H1 (cell line): ENCODE results near the gene TNRC6A.
"Not testable (repeated sequence)": the region's sequence is repeated elsewhere in the genome, so short reads cannot be mapped to it uniquely, and the experiment has no call there.

Source experiments
- BRCA1 ChIP-seq: IDR thresholded peaks from 2 replicates; pipeline ENCODE4 v1.6.1; 2012; ENCODE audit warnings: low read depth, low read length, improper control_type of control experiment
- CEBPB ChIP-seq: IDR thresholded peaks from 2 replicates; pipeline ENCODE4 v1.6.1; 2012; ENCODE audit warnings: low read depth, low read length
- CHD1 ChIP-seq: IDR thresholded peaks from 2 replicates; pipeline ENCODE4 v1.6.1; 2012; ENCODE audit warnings: low read depth, low read length, improper control_type of control experiment
- EP300 ChIP-seq, 2 experiments: IDR thresholded peaks; 1 replicate in 1 of 2; 2 replicates in 1 of 2; pipeline ENCODE4 v1.6.1; 2011 to 2012; ENCODE audit warnings: low read depth in 2 of 2, low read length in 2 of 2, mild to moderate bottlenecking in 2 of 2, borderline replicate concordance in 1 of 2, inconsistent platforms in 1 of 2, moderate library complexity in 1 of 2
- GABPA ChIP-seq: IDR thresholded peaks from 2 replicates; pipeline ENCODE4 v1.6.1; 2011; ENCODE audit warnings: mild to moderate bottlenecking, low read length, moderate library complexity, borderline replicate concordance; ENCODE audit not compliant: insufficient read depth
- HDAC6 ChIP-seq: IDR thresholded peaks from one replicate; pipeline ENCODE4 v1.7.1; 2012; ENCODE audit warnings: low read depth, mild to moderate bottlenecking, inconsistent platforms, low read length, moderate library complexity
- POLR2AphosphoS5 ChIP-seq: IDR thresholded peaks from 2 replicates; pipeline ENCODE4 v1.6.1; 2011; ENCODE audit warnings: low read depth, low read length
- SP1 ChIP-seq: IDR thresholded peaks from 2 replicates; pipeline ENCODE4 v1.6.1; 2011; ENCODE audit warnings: low read depth, low read length
- SUZ12 ChIP-seq: fragments of 200-600 bp; sonication (generic); IDR thresholded peaks from 2 replicates; pipeline ENCODE4 v1.6.1; 2012; ENCODE audit warnings: mild to moderate bottlenecking, inconsistent platforms, low read length, moderate library complexity, mixed read lengths
- TAF1 ChIP-seq: IDR thresholded peaks from 2 replicates; pipeline ENCODE4 v1.6.1; 2011; ENCODE audit warnings: mild to moderate bottlenecking, low read depth, low read length
- YY1 ChIP-seq: IDR thresholded peaks from 2 replicates; pipeline ENCODE4 v1.6.1; 2011; ENCODE audit warnings: low read depth, mild to moderate bottlenecking, low read length
- TF ChIP-seq, protein P1 (sequence below): IDR thresholded peaks from 2 replicates; pipeline ENCODE4 v1.6.1; 2011; ENCODE audit warnings: low read depth, mild to moderate bottlenecking, low read length; ENCODE audit not compliant: insufficient read depth
- TF ChIP-seq, protein P2 (sequence below), 3 experiments: IDR thresholded peaks; 1 replicate in 2 of 3; 2 replicates in 1 of 3; pipeline versions ENCODE4 v1.5.1 to v1.6.1; 2011; ENCODE audit warnings: low read length in 3 of 3, mild to moderate bottlenecking in 3 of 3, inconsistent platforms in 2 of 3, low read depth in 1 of 3, moderate library complexity in 1 of 3; ENCODE audit not compliant: insufficient read depth in 1 of 3; ENCODE audit errors: control extremely low read depth in 1 of 3

DNA sequence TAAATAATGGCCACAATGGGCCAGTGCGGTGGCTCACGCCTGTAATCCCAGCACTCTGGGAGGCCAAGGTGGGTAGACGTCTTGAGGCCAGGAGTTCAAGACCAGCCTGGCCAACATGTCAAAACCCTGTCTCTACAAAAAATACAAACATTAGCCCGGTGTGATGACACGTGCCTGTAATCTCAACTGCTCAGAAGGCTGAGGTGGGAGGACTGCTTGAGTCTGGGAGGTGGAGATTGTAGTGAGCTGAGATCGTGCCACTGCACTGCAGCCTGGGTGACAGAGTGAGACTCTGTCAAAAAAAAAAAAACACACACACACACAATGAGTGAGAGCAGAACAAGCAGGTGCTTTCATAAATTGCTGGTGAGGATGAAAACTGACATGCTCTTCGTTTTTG is 21.7 kb upstream of the TNRC6A start:
- not testable (repeated sequence) for TF ChIP-seq CEBPB; TAF1; SP1; GABPA; SUZ12; YY1; EP300 (IDR thresholded peaks at IDR 0.05; ENCODE audit: borderline replicate concordance in 1 of 2, low read depth in 2 of 2, low read length in 2 of 2); HDAC6; POLR2AphosphoS5; BRCA1; CHD1
- TF ChIP-seq, protein P1, sequence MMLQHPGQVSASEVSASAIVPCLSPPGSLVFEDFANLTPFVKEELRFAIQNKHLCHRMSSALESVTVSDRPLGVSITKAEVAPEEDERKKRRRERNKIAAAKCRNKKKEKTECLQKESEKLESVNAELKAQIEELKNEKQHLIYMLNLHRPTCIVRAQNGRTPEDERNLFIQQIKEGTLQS = not testable (repeated sequence)
- TF ChIP-seq, protein P2, sequence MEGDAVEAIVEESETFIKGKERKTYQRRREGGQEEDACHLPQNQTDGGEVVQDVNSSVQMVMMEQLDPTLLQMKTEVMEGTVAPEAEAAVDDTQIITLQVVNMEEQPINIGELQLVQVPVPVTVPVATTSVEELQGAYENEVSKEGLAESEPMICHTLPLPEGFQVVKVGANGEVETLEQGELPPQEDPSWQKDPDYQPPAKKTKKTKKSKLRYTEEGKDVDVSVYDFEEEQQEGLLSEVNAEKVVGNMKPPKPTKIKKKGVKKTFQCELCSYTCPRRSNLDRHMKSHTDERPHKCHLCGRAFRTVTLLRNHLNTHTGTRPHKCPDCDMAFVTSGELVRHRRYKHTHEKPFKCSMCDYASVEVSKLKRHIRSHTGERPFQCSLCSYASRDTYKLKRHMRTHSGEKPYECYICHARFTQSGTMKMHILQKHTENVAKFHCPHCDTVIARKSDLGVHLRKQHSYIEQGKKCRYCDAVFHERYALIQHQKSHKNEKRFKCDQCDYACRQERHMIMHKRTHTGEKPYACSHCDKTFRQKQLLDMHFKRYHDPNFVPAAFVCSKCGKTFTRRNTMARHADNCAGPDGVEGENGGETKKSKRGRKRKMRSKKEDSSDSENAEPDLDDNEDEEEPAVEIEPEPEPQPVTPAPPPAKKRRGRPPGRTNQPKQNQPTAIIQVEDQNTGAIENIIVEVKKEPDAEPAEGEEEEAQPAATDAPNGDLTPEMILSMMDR (IDR thresholded peaks at IDR 0.05; ENCODE audit: control extremely low read depth in 1 of 3, insufficient read depth in 1 of 3, low read depth in 1 of 3, low read length in 3 of 3) = not testable (repeated sequence)
